ENCODE measurements around the gene CISH. TPM values are rescaled to one million over a fixed set of nuclear protein-coding genes. Genes with fewer than 3 reads are reported as not detected.

Gene CISH
- total RNA-seq, 1 experiment from 2014 or later: 1.7 TPM

DNA sequence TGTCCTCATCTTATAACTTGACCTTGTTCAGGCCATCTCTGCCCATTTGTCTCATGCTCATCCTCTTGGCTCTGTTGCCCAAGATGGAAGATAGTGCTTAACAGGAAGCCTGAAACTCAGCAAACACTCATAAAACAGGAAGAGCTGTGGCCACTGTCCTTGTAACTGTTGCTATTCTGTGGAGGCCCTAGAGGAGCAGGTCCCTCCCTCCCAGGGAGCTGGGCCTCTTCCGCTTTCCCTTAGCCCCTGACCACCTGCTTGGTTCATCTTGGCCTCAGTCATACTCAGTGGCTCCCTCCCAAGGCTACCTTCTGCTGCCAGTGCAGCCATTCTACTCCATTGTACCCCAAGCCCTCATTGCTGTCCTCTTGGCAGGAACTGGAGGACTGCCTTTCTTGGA, 8.8 kb upstream of the CISH start:
- Mint-ChIP-seq H3K27me3 (ENCODE audit: low read depth) (no peaks in the 10 kb centered on the region; the same call in none of the 2 replicates), H3K9me3 (no peaks in the 10 kb centered on the region), H3K4me1 (peaks cover 37 to 43% of the 10 kb centered on the region in 2 experiments), H3K27ac (peak overlapping the region in 2 of 3 experiments; percentile 18 to 71; a peak in 3 of 7 replicates), H3K36me3 (ENCODE audit: insufficient read depth in 1 of 3, low read depth in 3 of 3) (peaks cover 0 to 28% (median 23%) of the 10 kb centered on the region in 3 experiments; a peak in 6 of 7 replicates), H3K4me3 (no peak overlapping the region)
- Histone ChIP-seq H4K91ac (ENCODE audit: insufficient read length, low read depth, low read length) (no peak overlapping the region), H3K9ac (ENCODE audit: extremely low read depth, insufficient read length, low read length) (no peak overlapping the region), H2BK20ac (ENCODE audit: low read depth, low read length, poor library complexity, severe bottlenecking) (no peak overlapping the region), H3K9me3 (ENCODE audit: control insufficient read depth, low read depth, low read length) (no peaks in the 10 kb centered on the region), H3K56ac (ENCODE audit: insufficient read length, low read depth, low read length) (no peak overlapping the region), H2BK5ac (ENCODE audit: insufficient read length, low read length) (no peak overlapping the region), H2AK5ac (ENCODE audit: insufficient read length, low read length) (no peak overlapping the region), H3K23me2 (ENCODE audit: insufficient read length, low read depth, low read length, poor library complexity, severe bottlenecking) (peaks cover 17% of the 10 kb centered on the region), H2BK120ac (ENCODE audit: low read depth, low read length, poor library complexity, severe bottlenecking) (no peak overlapping the region), H3K14ac (ENCODE audit: insufficient read depth, low read length) (no peak overlapping the region), H3K18ac (ENCODE audit: insufficient read length, low read depth, low read length) (no peak overlapping the region), H3K27ac (ENCODE audit: insufficient read length, low read depth, low read length) (no peak overlapping the region), H3K79me1 (ENCODE audit: insufficient read depth, low read depth, low read length, poor library complexity, severe bottlenecking) (peaks cover 2% of the 10 kb centered on the region), H4K20me1 (ENCODE audit: control insufficient read depth, insufficient read depth, insufficient read length) (no peaks in the 10 kb centered on the region), H3K23ac (ENCODE audit: insufficient read length, low read depth, low read length) (no peak overlapping the region), H3T11ph (ENCODE audit: low read length) (no peak overlapping the region), H2BK15ac (ENCODE audit: low read depth, low read length) (no peak overlapping the region), H4K8ac (replicated peaks; ENCODE audit: insufficient read length, low read depth, low read length) (no peak overlapping the region), H3K79me2 (ENCODE audit: insufficient read depth, low read length) (no peaks in the 10 kb centered on the region), H3K4me2 (ENCODE audit: insufficient read depth, insufficient read length, low read length) (no peak overlapping the region), H3K4ac (ENCODE audit: low read depth, low read length) (no peak overlapping the region), H4K5ac (ENCODE audit: insufficient read length, low read depth, low read length) (no peak overlapping the region), H3K4me1 (ENCODE audit: insufficient read depth, low read length) (peaks cover 3% of the 10 kb centered on the region; the same call in 1 of the 2 replicates), H2AFZ (ENCODE audit: low read length) (no peak overlapping the region), H3K27me3 (ENCODE audit: insufficient read depth, low read length) (no peaks in the 10 kb centered on the region), H2BK12ac (ENCODE audit: insufficient read length, low read depth, low read length) (no peak overlapping the region)
- no CpG with 5 or more reads among the region's 1 CpG for WGBS (ENCODE audit: extremely low coverage, insufficient read length, low lambda C conversion rate)
- DNase-seq: no peak
- 0 out of 3 replicates have a peak, but pooled peaks have one; percentile 10 for TF ChIP-seq CTCF (conservative IDR thresholded peaks at IDR 0.05)

Data from H9 (cell line).